ENCODE results near the gene ZFPL1.
A peak's percentile ranks its signal among the peaks of the same experiment; 100 is the strongest.

The ZFPL1 gene

GRCh38 chr11:65130631-65131416 is 46.8 kb downstream of the ZFPL1 start:
- no peak for DNase-seq

- DNase-seq: no peak
Observed at GRCh38 chr11:65131417-65131776, 47.4 kb downstream of the ZFPL1 start.

- no peak for DNase-seq
Observed at GRCh38 chr11:65131895-65132237, 47.8 kb downstream of the ZFPL1 start.

GRCh38 chr11:65132238-65132987 is 48.4 kb downstream of the ZFPL1 start:
- DNase-seq: no peak

GRCh38 chr11:65132988-65133700 is 49.1 kb downstream of the ZFPL1 start:
- DNase-seq: no peak

GRCh38 chr11:65133724-65134123 is 49.7 kb downstream of the ZFPL1 start:
- no peak for DNase-seq

GRCh38 chr11:65134240-65134951 is 50.4 kb downstream of the ZFPL1 start, which contains the start of gene SYVN1:
TSS of gene SYVN1 (minus strand) at chr11:65134519. CDS start at chr11:65133601, 918 bp downstream.
- DNase-seq: peak; percentile 65 to 93

- DNase-seq: peak; percentile 94 to 98
Observed at GRCh38 chr11:65134952-65135632, 51.1 kb downstream of the ZFPL1 start.

GRCh38 chr11:65135633-65136145 is 51.7 kb downstream of the ZFPL1 start:
- no peak for DNase-seq

GRCh38 chr11:65136515-65137096 is 52.6 kb downstream of the ZFPL1 start:
- no peak for DNase-seq
